Measurements from ENCODE around the gene ERLIN1.

ERLIN1 gene

GRCh38 chr10:100155936-100156335, 29.9 kb downstream of the ERLIN1 start:
- H3K27ac ChIP-seq = no peak overlapping the region
- no peak for TF ChIP-seq CTCF (conservative IDR thresholded peaks at IDR 0.05)
- TF ChIP-seq ZFX (IDR thresholded peaks at IDR 0.05) = no peak

DNA sequence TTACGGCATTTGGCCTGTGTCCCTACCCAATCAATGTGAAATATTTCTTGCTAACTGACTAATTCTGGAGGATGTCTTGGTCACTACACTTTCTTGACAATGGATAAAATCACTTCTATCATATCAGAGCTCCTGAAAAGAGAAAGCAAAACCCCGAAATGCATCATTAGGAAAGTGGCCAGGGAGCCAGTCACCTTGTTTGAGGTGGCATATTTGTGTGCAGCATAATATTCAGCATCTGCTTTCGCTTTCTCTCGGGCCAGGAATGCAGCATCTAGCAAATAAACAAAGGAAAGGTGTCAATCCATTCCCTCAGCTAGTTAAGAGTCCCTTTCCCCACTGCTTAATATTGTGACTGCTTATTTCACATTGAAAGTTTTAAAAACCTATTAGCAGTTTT, 31.2 kb downstream of the ERLIN1 start:
- TF ChIP-seq CTCF (conservative IDR thresholded peaks at IDR 0.05) = no peak
- TF ChIP-seq ZFX (IDR thresholded peaks at IDR 0.05) = no peak

DNA sequence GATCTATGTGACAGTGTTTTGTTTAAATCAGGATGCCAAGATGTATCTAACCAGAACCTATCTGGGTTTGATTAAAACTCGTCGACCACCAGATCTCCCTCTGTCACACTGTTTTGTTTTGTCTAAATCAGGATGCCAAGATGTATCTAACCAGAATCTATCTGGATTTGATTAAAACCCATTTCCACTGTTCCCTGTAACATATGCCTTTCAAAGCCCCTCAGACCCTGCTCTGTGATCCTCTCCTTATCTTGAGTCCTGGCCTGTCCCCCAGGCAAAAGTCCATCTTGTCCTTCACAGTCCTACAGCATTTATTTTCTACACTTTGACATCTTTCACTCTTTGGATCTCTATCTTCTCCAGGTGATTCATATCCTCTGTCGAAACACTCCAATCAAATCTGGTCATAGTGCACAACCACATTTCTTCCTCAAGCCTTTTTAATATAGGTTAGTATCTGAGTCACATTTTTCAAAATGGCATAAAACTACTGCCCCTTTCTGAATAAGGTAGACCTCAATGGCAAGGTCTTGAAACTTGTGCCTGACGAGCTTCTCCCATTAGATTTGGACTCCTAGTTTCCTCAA, 32.5 kb downstream of the ERLIN1 start:
- no peak overlapping the region for H3K27ac ChIP-seq
- TF ChIP-seq CTCF (conservative IDR thresholded peaks at IDR 0.05) (no peak), ZFX (IDR thresholded peaks at IDR 0.05) (no peak)

More for the DNA sequence above, 31.2 kb downstream of the ERLIN1 start:
- H3K27ac ChIP-seq = no peak overlapping the region

DNA sequence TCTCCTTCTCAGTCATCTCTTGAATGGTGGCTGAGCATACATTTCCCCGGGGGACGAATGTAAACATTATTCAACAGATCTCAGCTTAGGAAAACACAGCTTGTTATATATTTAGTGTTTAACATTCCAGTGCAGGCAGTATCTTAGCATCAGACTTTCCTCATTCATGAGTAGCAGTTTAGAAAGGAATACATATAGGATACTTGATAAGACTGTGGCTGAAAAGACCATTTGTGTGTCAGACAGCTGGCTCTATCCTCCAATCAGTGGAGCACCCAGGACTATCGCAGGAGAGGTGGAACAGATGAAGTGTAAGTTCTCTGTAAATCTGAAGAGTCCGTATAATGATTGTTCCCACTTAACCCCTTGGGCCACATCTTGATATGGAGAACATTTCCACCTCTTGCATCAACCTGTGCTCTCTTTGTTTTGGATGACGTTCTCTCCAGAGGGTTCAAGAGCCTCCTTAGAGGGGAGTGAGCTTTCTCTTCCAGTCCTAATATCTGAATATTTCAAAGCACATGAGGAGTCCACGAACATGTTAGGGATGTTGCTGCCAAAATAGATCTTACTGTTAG, 34.0 kb downstream of the ERLIN1 start:
- TF ChIP-seq CTCF (conservative IDR thresholded peaks at IDR 0.05) (no peak), ZFX (IDR thresholded peaks at IDR 0.05) (no peak)
- no peak overlapping the region for H3K27ac ChIP-seq

GRCh38 chr10:100148353-100149211, 37.2 kb downstream of the ERLIN1 start:
- TF ChIP-seq ZFX (IDR thresholded peaks at IDR 0.05) (no peak), CTCF (conservative IDR thresholded peaks at IDR 0.05) (no peak)
- no peak overlapping the region for H3K27ac ChIP-seq

GRCh38 chr10:100146875-100147650, 38.8 kb downstream of the ERLIN1 start:
- TF ChIP-seq ZFX (IDR thresholded peaks at IDR 0.05) = no peak
- H3K27ac ChIP-seq = no peak overlapping the region

- TF ChIP-seq CTCF (conservative IDR thresholded peaks at IDR 0.05) (no peak), ZFX (IDR thresholded peaks at IDR 0.05) (no peak)
- H3K27ac ChIP-seq = no peak overlapping the region
Measured at GRCh38 chr10:100146398-100146797, 39.4 kb downstream of the ERLIN1 start.
